IPS-NIHi7 (cell line): ENCODE measurements around the gene CD244.

ENCODE experiments used
- DNase-seq: peaks from one replicate; pipeline ENCODE4 v3.0.0; 2012; ENCODE audit warnings: mixed read lengths; ENCODE audit errors: extremely low spot score

CD244 gene

DNA sequence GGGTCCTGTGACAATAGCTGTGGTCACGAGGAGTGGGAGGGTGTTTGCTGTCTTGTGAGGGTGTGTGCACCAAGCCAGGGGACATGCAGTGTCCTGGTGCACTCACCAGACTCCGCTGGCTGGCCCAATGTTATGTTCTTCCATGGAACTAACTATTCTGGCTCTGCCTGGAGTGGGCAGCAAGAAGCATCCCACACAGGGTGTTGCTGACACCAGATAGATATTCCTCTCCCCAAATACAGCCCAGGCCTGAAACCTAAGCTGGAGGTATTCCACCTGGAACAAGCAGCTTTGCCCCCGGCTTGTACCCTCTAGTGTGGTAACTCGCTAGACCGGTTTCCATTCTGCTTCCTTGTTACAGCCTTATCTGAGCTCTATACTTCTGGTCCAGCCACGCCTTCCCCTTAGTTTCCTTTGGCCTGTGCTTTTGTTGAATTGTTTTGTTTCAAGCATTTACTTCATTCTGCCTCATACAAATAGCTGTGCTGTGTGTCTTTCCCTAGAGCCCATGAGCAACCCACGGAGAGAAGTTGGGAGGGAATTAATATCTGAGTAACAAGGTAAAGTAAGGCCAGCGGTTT is 81.4 kb downstream of the CD244 start:
- no peak for DNase-seq

DNA sequence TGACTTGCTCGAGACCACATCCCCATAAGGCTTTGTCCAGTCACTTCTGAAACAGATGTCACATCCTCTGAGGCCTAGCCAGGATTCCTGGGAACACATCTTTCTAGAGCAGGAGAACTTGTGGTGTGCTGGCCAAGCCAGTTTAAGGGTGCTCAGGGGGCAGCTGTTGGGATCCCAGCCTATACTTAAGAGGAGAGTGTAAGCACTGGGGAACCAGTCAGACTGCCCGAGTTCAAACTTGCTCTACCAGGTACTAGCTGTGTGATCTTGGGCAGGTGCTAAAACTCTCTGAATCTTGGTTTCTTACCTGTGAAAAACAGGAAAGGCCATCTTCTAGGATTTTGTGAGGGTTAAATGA is 82.3 kb downstream of the CD244 start:
- DNase-seq: no peak
